OCI-LY3 (cell line): Measurements from ENCODE around the gene GSG1.

Experiments used
- H2AFZ ChIP-seq: fragments of 200-600, 300-600 bp; shearing (Covaris generic); 2 replicates; pipeline ENCODE4 v1.6.0; 2014; ENCODE audit warnings: antibody characterized with exemption, low read depth, low read length
- H3K27ac ChIP-seq: fragments of 200-600, 300-600 bp; sonication (generic); 2 replicates; pipeline ENCODE4 v1.5.1; 2014; ENCODE audit warnings: mild to moderate bottlenecking, low read length, moderate library complexity, mixed read lengths
- H3K27me3 ChIP-seq: fragments of 200-600, 300-600 bp; sonication (generic); 2 replicates; pipeline ENCODE4 v1.6.1; 2014; ENCODE audit warnings: low read depth, low read length, mixed read lengths
- H3K36me3 ChIP-seq: fragments of 200-600, 300-600 bp; sonication (generic); replicated peaks from 2 replicates; pipeline ENCODE3; 2014; ENCODE audit warnings: low read depth, low read length, mixed read lengths
- H3K4me1 ChIP-seq: fragments of 300-600, 200-600 bp; sonication (generic); 2 replicates; pipeline ENCODE4 v1.6.1; 2014; ENCODE audit warnings: low read length, mixed read lengths
- H3K4me2 ChIP-seq: fragments of 200-600, 300-600 bp; sonication (generic); 2 replicates; pipeline ENCODE4 v1.6.1; 2014; ENCODE audit warnings: low read length, mixed read lengths
- H3K4me3 ChIP-seq: fragments of 300-600, 200-600 bp; sonication (generic); 2 replicates; pipeline ENCODE4 v1.5.1; 2014; ENCODE audit warnings: antibody characterized with exemption, mild to moderate bottlenecking, low read length, moderate library complexity
- H3K79me2 ChIP-seq: fragments of 300-600, 200-600 bp; shearing (Covaris generic); 2 replicates; pipeline ENCODE4 v1.6.1; 2014; ENCODE audit warnings: mild to moderate bottlenecking, low read length, mixed read lengths
- H3K9ac ChIP-seq: fragments of 300-600, 200-600 bp; shearing (Covaris generic); 2 replicates; pipeline ENCODE4 v1.6.0; 2014; ENCODE audit warnings: mild to moderate bottlenecking, low read length, moderate library complexity
- H3K9me3 ChIP-seq: fragments of 200-600, 300-600 bp; shearing (Covaris generic); 2 replicates; pipeline ENCODE4 v1.6.1; 2014; ENCODE audit warnings: low read length, mixed read lengths; ENCODE audit not compliant: insufficient read depth
- H4K20me1 ChIP-seq: fragments of 200-600, 300-600 bp; sonication (generic); 2 replicates; pipeline ENCODE4 v1.6.1; 2016; ENCODE audit warnings: low read length, mixed read lengths; ENCODE audit not compliant: insufficient read depth
- EZH2phosphoT487 ChIP-seq: fragments of 200-600 bp; shearing (Covaris generic); IDR thresholded peaks from 2 replicates; pipeline ENCODE4 v1.6.1; 2018; ENCODE audit warnings: antibody characterized with exemption, mixed run types, low read depth
- TF ChIP-seq, protein P1 (sequence below): fragments of 200-600, 300-600 bp; sonication (generic); IDR thresholded peaks from 2 replicates; pipeline ENCODE4 v1.5.1; 2014; ENCODE audit warnings: antibody characterized with exemption, low read length, low read depth

The GSG1 gene

DNA sequence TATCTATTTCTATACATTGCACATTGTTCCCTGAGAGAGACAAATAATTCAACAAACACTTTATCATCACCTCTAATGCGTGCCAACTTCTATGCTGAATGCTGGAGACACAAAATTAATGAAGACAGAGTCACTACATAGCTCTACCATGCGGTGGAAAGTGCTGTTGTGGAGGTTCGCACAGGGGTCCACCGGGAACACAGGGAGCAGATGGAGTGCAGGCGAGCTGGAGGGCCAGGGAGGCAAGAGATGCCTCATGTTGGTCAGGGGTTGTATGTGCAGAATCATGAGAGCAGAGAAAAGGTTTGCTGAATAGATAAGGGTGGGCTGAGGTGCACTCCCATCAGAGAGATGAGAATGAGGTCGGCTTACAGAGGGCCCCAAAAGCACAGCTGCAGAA is 34.1 kb downstream of the GSG1 start:
- Histone ChIP-seq H3K27ac (no peak overlapping the region), H4K20me1 (no peaks in the 10 kb centered on the region), H3K27me3 (no peaks in the 10 kb centered on the region), H3K9me3 (no peaks in the 10 kb centered on the region), H3K9ac (no peak overlapping the region), H3K4me2 (no peak overlapping the region), H3K4me3 (no peak overlapping the region), H3K4me1 (no peaks in the 10 kb centered on the region), H2AFZ (no peak overlapping the region), H3K36me3 (no peaks in the 10 kb centered on the region), H3K79me2 (no peaks in the 10 kb centered on the region)
- no peak for TF ChIP-seq EZH2phosphoT487
- TF ChIP-seq, protein P1, sequence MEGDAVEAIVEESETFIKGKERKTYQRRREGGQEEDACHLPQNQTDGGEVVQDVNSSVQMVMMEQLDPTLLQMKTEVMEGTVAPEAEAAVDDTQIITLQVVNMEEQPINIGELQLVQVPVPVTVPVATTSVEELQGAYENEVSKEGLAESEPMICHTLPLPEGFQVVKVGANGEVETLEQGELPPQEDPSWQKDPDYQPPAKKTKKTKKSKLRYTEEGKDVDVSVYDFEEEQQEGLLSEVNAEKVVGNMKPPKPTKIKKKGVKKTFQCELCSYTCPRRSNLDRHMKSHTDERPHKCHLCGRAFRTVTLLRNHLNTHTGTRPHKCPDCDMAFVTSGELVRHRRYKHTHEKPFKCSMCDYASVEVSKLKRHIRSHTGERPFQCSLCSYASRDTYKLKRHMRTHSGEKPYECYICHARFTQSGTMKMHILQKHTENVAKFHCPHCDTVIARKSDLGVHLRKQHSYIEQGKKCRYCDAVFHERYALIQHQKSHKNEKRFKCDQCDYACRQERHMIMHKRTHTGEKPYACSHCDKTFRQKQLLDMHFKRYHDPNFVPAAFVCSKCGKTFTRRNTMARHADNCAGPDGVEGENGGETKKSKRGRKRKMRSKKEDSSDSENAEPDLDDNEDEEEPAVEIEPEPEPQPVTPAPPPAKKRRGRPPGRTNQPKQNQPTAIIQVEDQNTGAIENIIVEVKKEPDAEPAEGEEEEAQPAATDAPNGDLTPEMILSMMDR, result no peak

DNA sequence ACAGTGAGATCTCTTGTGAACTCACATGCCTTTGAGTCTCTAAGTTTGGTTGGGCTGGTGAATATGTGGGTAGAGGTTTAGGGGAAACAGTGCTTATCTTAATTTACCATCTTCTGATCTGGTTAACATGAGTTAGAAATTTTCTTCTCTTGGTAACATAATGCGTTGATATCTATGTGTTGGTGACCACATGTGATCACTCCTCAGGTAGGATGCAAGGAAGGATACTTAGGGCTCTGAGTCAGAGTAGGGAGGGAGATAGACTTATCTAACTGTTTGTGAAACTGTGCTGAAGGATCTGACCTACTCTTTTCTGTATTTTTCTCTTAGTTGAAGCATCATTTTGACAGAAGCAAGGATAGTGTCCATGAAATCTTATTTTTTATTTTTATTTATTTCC is 36.1 kb downstream of the GSG1 start:
- no peaks in the 10 kb centered on the region for H3K9me3 ChIP-seq
- no peaks in the 10 kb centered on the region for H3K4me1 ChIP-seq
- no peaks in the 10 kb centered on the region for H3K27me3 ChIP-seq
- H3K4me3 ChIP-seq, result no peak overlapping the region
- no peak overlapping the region for H3K9ac ChIP-seq
- no peak for TF ChIP-seq EZH2phosphoT487
- TF ChIP-seq, protein P1, result no peak
- H3K79me2 ChIP-seq, result no peaks in the 10 kb centered on the region
- no peaks in the 10 kb centered on the region for H3K36me3 ChIP-seq
- H4K20me1 ChIP-seq, result no peaks in the 10 kb centered on the region
- H2AFZ ChIP-seq, result no peak overlapping the region
- H3K27ac ChIP-seq, result no peak overlapping the region
- no peak overlapping the region for H3K4me2 ChIP-seq

- H3K9ac ChIP-seq, result no peak overlapping the region
- H3K4me1 ChIP-seq, result no peaks in the 10 kb centered on the region
- H3K27ac ChIP-seq, result no peak overlapping the region
- no peak overlapping the region for H3K4me3 ChIP-seq
- H3K79me2 ChIP-seq, result no peaks in the 10 kb centered on the region
- H3K27me3 ChIP-seq, result no peaks in the 10 kb centered on the region
- H3K36me3 ChIP-seq, result no peaks in the 10 kb centered on the region
- no peaks in the 10 kb centered on the region for H4K20me1 ChIP-seq
- TF ChIP-seq EZH2phosphoT487, result no peak
- TF ChIP-seq, protein P1, result no peak
- H3K4me2 ChIP-seq, result no peak overlapping the region
- no peak overlapping the region for H2AFZ ChIP-seq
- no peaks in the 10 kb centered on the region for H3K9me3 ChIP-seq
Observed at GRCh38 chr12:13066459-13066858, 37.0 kb downstream of the GSG1 start.

GRCh38 chr12:13066014-13066413 is 37.5 kb downstream of the GSG1 start:
- Histone ChIP-seq H3K27me3 (no peaks in the 10 kb centered on the region), H3K9ac (no peak overlapping the region), H3K79me2 (no peaks in the 10 kb centered on the region), H4K20me1 (no peaks in the 10 kb centered on the region), H3K36me3 (no peaks in the 10 kb centered on the region), H3K4me1 (no peaks in the 10 kb centered on the region), H3K4me3 (no peak overlapping the region), H3K4me2 (no peak overlapping the region), H3K27ac (no peak overlapping the region), H2AFZ (no peak overlapping the region), H3K9me3 (no peaks in the 10 kb centered on the region)
- TF ChIP-seq, protein P1, result no peak
- no peak for TF ChIP-seq EZH2phosphoT487
